Body of pancreas (tissue), 4 donors: ENCODE results near the gene BMPER. TPM values are rescaled to one million over a fixed set of nuclear protein-coding genes. Genes with fewer than 3 reads are reported as not detected.

Source experiments
- ATAC-seq: fragments of 150-250 bp; one replicate; pipeline ENCODE4 v1.9.1; 2016
- DNase-seq, 4 donors: peaks; one replicate each; pipeline ENCODE4 v3.0.0-alpha.2; 2019
- H3K27ac ChIP-seq, 4 donors: fragments of 200-600 bp; sonication (generic); 1 replicate in 3 of 4; 2 replicates in 1 of 4; pipeline versions ENCODE4 v1.5.1 to v1.6.1; 2016 to 2019; ENCODE audit warnings: mild to moderate bottlenecking in 1 of 4, mixed read lengths in 1 of 4, moderate library complexity in 1 of 4
- H3K27me3 ChIP-seq, 2 donors: fragments of 200-600 bp; sonication (generic); one replicate each; pipeline ENCODE4 v1.6.0; 2016; ENCODE audit warnings: mild to moderate bottlenecking in 1 of 2
- H3K36me3 ChIP-seq, 2 donors: fragments of 200-600 bp; sonication (generic); replicated peaks in 1 of 2; 2 replicates each; pipeline ENCODE4 v1.5.1; 2016; ENCODE audit warnings: low read depth in 2 of 2; ENCODE audit not compliant: insufficient read depth in 1 of 2
- H3K4me1 ChIP-seq: fragments of 200-600 bp; sonication (generic); one replicate; pipeline ENCODE4 v1.6.0; 2016
- H3K4me3 ChIP-seq, 2 donors: fragments of 200-600 bp; sonication (generic); 1 replicate in 1 of 2; 2 replicates in 1 of 2; pipeline ENCODE4 v1.5.1; 2016 to 2019
- H3K9me3 ChIP-seq, 3 donors: fragments of 200-600 bp; sonication (generic); 1 replicate in 2 of 3; 2 replicates in 1 of 3; pipeline ENCODE4 v1.5.1; 2016
- CTCF ChIP-seq, 7 experiments: fragments of 450-650 bp in 4 of 7; fragments of 200-600 bp in 3 of 7; sonication (generic) in 3 of 7; IDR thresholded peaks; one replicate each; pipeline ENCODE4 v1.5.1; 2016 to 2019; ENCODE audit warnings: antibody characterized with exemption in 7 of 7
- POLR2A ChIP-seq, 3 donors: fragments of 450-650 bp; IDR thresholded peaks; one replicate each; pipeline ENCODE4 v1.6.1; 2016; ENCODE audit warnings: antibody characterized with exemption in 3 of 3, mild to moderate bottlenecking in 2 of 3
- WGBS, 2 donors: methylation state at CpG; one replicate each; pipeline ENCODE4 v1.1.5; 2017; 5-methylcytosine and 5-hydroxymethylcytosine counted together
- intact Hi-C: fragments of 100-400 bp; cut with DNase I; formaldehyde crosslinking; loops from one replicate; pipeline ENCODE4 v1.15.1; 2023
- total RNA-seq, 2 donors: library from RNA; depleted of rRNA; stranded (reverse); fragments of >200 nt; gene quantifications; one replicate each; pipeline ENCODE4 v1.1.0, GENCODE V29; 2016

BMPER gene
- total RNA-seq, 2 donors from 2014 or later, result 0.33 to 0.78 TPM

- intact Hi-C loops, result no loop called here
- DNase-seq (no peak), ATAC-seq (no peak)
- no peaks in the 10 kb centered on the region for H3K9me3 ChIP-seq
- H3K36me3 ChIP-seq, result no peaks in the 10 kb centered on the region
- H3K27ac ChIP-seq, result no peak overlapping the region
- peaks cover 7% of the 10 kb centered on the region for H3K4me1 ChIP-seq
- 51 to 59% methylated on average over 5 of the region's 5 CpGs for WGBS, 2 donors
- no peak overlapping the region for H3K4me3 ChIP-seq
- no peak for TF ChIP-seq POLR2A (IDR thresholded peaks at IDR 0.05)
- TF ChIP-seq CTCF (IDR thresholded peaks at IDR 0.05), result no peak
- H3K27me3 ChIP-seq, result no peaks in the 10 kb centered on the region
Measured at GRCh38 chr7:34162027-34162565, 256.8 kb downstream of the BMPER start.

GRCh38 chr7:34162677-34163076 lies 257.3 kb downstream of the BMPER start:
- H3K27ac ChIP-seq, result no peak overlapping the region
- H3K4me1 ChIP-seq, result peaks cover 7% of the 10 kb centered on the region
- no peaks in the 10 kb centered on the region for H3K36me3 ChIP-seq
- no peak for TF ChIP-seq POLR2A (IDR thresholded peaks at IDR 0.05)
- TF ChIP-seq CTCF (IDR thresholded peaks at IDR 0.05), result no peak
- WGBS, 2 donors, result 66 to 69% methylated on average over 3 of the region's 3 CpGs
- intact Hi-C loops, result no loop called here
- H3K9me3 ChIP-seq, result no peaks in the 10 kb centered on the region
- H3K27me3 ChIP-seq, result no peaks in the 10 kb centered on the region
- DNase-seq (no peak), ATAC-seq (no peak)
- H3K4me3 ChIP-seq, result no peak overlapping the region

- intact Hi-C loops, result no loop called here
Measured at GRCh38 chr7:34163956-34164355, 258.6 kb downstream of the BMPER start.

GRCh38 chr7:34165466-34165865 lies 260.1 kb downstream of the BMPER start:
- TF ChIP-seq POLR2A (IDR thresholded peaks at IDR 0.05), result no peak
- TF ChIP-seq CTCF (IDR thresholded peaks at IDR 0.05), result no peak
- H3K27me3 ChIP-seq, result no peaks in the 10 kb centered on the region
- WGBS, 2 donors, result 83 to 84% methylated on average over 1 of the region's 1 CpG
- no peak overlapping the region for H3K4me3 ChIP-seq
- no peaks in the 10 kb centered on the region for H3K9me3 ChIP-seq
- ATAC-seq (no peak), DNase-seq (no peak)
- no peak overlapping the region for H3K27ac ChIP-seq
- no peaks in the 10 kb centered on the region for H3K36me3 ChIP-seq
- no peaks in the 10 kb centered on the region for H3K4me1 ChIP-seq
- intact Hi-C loops, result no loop called here

More at GRCh38 chr7:34163956-34164355, 258.6 kb downstream of the BMPER start:
- Histone ChIP-seq H3K27me3 (no peaks in the 10 kb centered on the region), H3K4me3 (no peak overlapping the region), H3K27ac (no peak overlapping the region), H3K36me3 (no peaks in the 10 kb centered on the region), H3K9me3 (no peaks in the 10 kb centered on the region), H3K4me1 (no peaks in the 10 kb centered on the region)
- no peak for DNase-seq
- TF ChIP-seq CTCF (IDR thresholded peaks at IDR 0.05) (no peak), POLR2A (IDR thresholded peaks at IDR 0.05) (no peak)
- WGBS, 2 donors, result 36 to 57% methylated on average over 1 of the region's 1 CpG
- no peak for ATAC-seq

- H3K4me3 ChIP-seq, result no peak overlapping the region
- TF ChIP-seq POLR2A (IDR thresholded peaks at IDR 0.05), result no peak
- peak in 6 of 7 experiments; percentile 28 to 44 (median 36) for TF ChIP-seq CTCF (IDR thresholded peaks at IDR 0.05)
- no peaks in the 10 kb centered on the region for H3K27me3 ChIP-seq
- intact Hi-C loops, result no loop called here
- H3K4me1 ChIP-seq, result no peaks in the 10 kb centered on the region
- no peaks in the 10 kb centered on the region for H3K9me3 ChIP-seq
- peak; percentile 42 for ATAC-seq
- no peak for DNase-seq
- no peaks in the 10 kb centered on the region for H3K36me3 ChIP-seq
- 58 to 81% methylated on average over 3 of the region's 3 CpGs for WGBS, 2 donors
- no peak overlapping the region for H3K27ac ChIP-seq
Measured at GRCh38 chr7:34165927-34166550, 260.7 kb downstream of the BMPER start.
